GM12874 (cell line): Measurements from ENCODE around the gene RFFL.

Source experiments
- CTCF ChIP-seq: IDR thresholded peaks from 2 replicates; pipeline ENCODE4 v1.5.1; 2011; ENCODE audit warnings: low read depth, mild to moderate bottlenecking, control low read depth, low read length, moderate library complexity; ENCODE audit not compliant: insufficient read depth

Gene RFFL

GRCh38 chr17:34997355-34997862 lies 66.1 kb downstream of the RFFL start:
- no peak for TF ChIP-seq CTCF

GRCh38 chr17:34996422-34997285 lies 66.9 kb downstream of the RFFL start:
- TF ChIP-seq CTCF = no peak

GRCh38 chr17:34993031-34993430 lies 70.5 kb downstream of the RFFL start:
- TF ChIP-seq CTCF = no peak

- no peak for TF ChIP-seq CTCF
Observed at GRCh38 chr17:34991606-34992005, 71.9 kb downstream of the RFFL start.

- no peak for TF ChIP-seq CTCF
Observed at GRCh38 chr17:34990921-34991365, 72.6 kb downstream of the RFFL start.

GRCh38 chr17:34989473-34989872 lies 74.0 kb downstream of the RFFL start:
- no peak for TF ChIP-seq CTCF

GRCh38 chr17:34988644-34989043 lies 74.9 kb downstream of the RFFL start:
- no peak for TF ChIP-seq CTCF
